ENCODE results near the gene DNAJA1. TPM values are rescaled to one million over a fixed set of nuclear protein-coding genes. Genes with fewer than 3 reads are reported as not detected.

Gene DNAJA1
- total RNA-seq, 6 experiments from 2014 or later = 118 to 171 (median 140) TPM

- H3K36me3 Mint-ChIP-seq (ENCODE audit: low read depth) = peaks cover 22% of the 10 kb centered on the region; the same call in 1 of the 2 replicates
- no peak overlapping the region for H3K27ac Mint-ChIP-seq
- H3K27me3 Mint-ChIP-seq (ENCODE audit: insufficient read depth) = no peaks in the 10 kb centered on the region; the same call in 1 of the 2 replicates
- no peak for TF ChIP-seq CTCF (IDR thresholded peaks at IDR 0.05)
- no peak overlapping the region for H3K4me3 Mint-ChIP-seq
- DNase-seq = no peak
- H3K4me1 Mint-ChIP-seq (ENCODE audit: low read depth) = peaks cover 19% of the 10 kb centered on the region
- no peaks in the 10 kb centered on the region for H3K9me3 Mint-ChIP-seq
These were observed 23.0 kb downstream of the DNAJA1 start for GRCh38 chr9:33048054-33048465.

GRCh38 chr9:33049680-33050361 lies 24.7 kb downstream of the DNAJA1 start:
- Mint-ChIP-seq H3K4me1 (ENCODE audit: low read depth) (peaks cover 3% of the 10 kb centered on the region), H3K36me3 (ENCODE audit: low read depth) (peaks cover 22% of the 10 kb centered on the region; the same call in 1 of the 2 replicates), H3K27me3 (ENCODE audit: insufficient read depth) (no peaks in the 10 kb centered on the region), H3K9me3 (no peaks in the 10 kb centered on the region), H3K4me3 (no peak overlapping the region), H3K27ac (no peak overlapping the region; the same call in 1 of the 2 replicates)
- no peak for TF ChIP-seq CTCF (IDR thresholded peaks at IDR 0.05)
- DNase-seq = no peak

- H3K9me3 Mint-ChIP-seq = no peaks in the 10 kb centered on the region
- H3K4me1 Mint-ChIP-seq (ENCODE audit: low read depth) = no peaks in the 10 kb centered on the region
- no peak overlapping the region for H3K4me3 Mint-ChIP-seq
- peaks cover 22% of the 10 kb centered on the region; the same call in 1 of the 2 replicates for H3K36me3 Mint-ChIP-seq (ENCODE audit: low read depth)
- H3K27ac Mint-ChIP-seq = no peak overlapping the region
- DNase-seq = no peak
- TF ChIP-seq CTCF (IDR thresholded peaks at IDR 0.05) = no peak
- H3K27me3 Mint-ChIP-seq (ENCODE audit: insufficient read depth) = no peaks in the 10 kb centered on the region
These were observed 26.1 kb downstream of the DNAJA1 start for GRCh38 chr9:33051144-33051543.

GRCh38 chr9:33065157-33066076 lies 40.3 kb downstream of the DNAJA1 start:
- Mint-ChIP-seq H3K9me3 (no peaks in the 10 kb centered on the region), H3K4me1 (ENCODE audit: low read depth) (no peaks in the 10 kb centered on the region), H3K36me3 (ENCODE audit: low read depth) (peaks cover 12% of the 10 kb centered on the region; the same call in 1 of the 2 replicates), H3K27me3 (ENCODE audit: insufficient read depth) (peaks cover 2% of the 10 kb centered on the region; the same call in 1 of the 2 replicates), H3K4me3 (no peak overlapping the region), H3K27ac (no peak overlapping the region)
- no peak for TF ChIP-seq CTCF (IDR thresholded peaks at IDR 0.05)
- no peak for DNase-seq

GRCh38 chr9:33068991-33069390 lies 43.9 kb downstream of the DNAJA1 start:
- Mint-ChIP-seq H3K4me3 (no peak overlapping the region), H3K36me3 (ENCODE audit: low read depth) (peaks cover 23% of the 10 kb centered on the region; the same call in 1 of the 2 replicates), H3K4me1 (ENCODE audit: low read depth) (no peaks in the 10 kb centered on the region), H3K27ac (no peak overlapping the region), H3K27me3 (ENCODE audit: insufficient read depth) (peaks cover 2% of the 10 kb centered on the region; the same call in 1 of the 2 replicates), H3K9me3 (no peaks in the 10 kb centered on the region)
- no peak for TF ChIP-seq CTCF (IDR thresholded peaks at IDR 0.05)
- DNase-seq = no peak

Measured in HFFc6 (cell line).